ENCODE results near the gene SRGN.

Gene SRGN

DNA sequence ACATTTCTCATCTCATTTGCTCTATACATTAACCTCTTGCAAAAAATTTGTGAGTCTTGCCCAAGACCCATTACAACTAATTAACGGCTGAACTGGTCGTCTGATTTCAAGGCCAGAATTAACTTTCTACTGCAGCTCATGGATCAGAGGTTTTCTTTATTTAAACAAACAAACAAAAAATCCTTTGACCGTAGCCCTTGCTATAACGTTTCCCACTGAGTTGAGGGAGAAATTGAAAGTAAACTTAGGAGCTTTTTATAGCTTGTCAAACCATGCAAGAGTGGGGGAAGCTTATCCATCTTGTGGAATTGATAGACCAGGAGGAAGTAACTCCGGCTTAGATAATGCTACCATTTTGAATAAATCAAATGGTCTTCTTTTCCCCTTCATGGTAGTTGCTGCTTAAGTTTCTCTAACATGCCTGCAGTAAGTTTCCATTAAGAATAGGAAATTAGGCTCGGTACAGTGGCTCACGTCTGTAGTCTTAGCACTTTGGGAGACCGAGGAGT lies 3.3 kb downstream of the SRGN start:
- no peak for TF ChIP-seq EP300 (IDR thresholded peaks at IDR 0.05; ENCODE audit: borderline replicate concordance)
- TF ChIP-seq TCF12 (IDR thresholded peaks at IDR 0.05; ENCODE audit: low read depth) = no peak
- no peak for TF ChIP-seq NFIC (IDR thresholded peaks at IDR 0.05)
- TF ChIP-seq, protein P1, sequence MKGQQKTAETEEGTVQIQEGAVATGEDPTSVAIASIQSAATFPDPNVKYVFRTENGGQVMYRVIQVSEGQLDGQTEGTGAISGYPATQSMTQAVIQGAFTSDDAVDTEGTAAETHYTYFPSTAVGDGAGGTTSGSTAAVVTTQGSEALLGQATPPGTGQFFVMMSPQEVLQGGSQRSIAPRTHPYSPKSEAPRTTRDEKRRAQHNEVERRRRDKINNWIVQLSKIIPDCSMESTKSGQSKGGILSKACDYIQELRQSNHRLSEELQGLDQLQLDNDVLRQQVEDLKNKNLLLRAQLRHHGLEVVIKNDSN (IDR thresholded peaks at IDR 0.05) = no peak
- TF ChIP-seq TAF1 (IDR thresholded peaks at IDR 0.05; ENCODE audit: low read depth) = no peak
- no peak for TF ChIP-seq RAD21 (IDR thresholded peaks at IDR 0.05; ENCODE audit: low read depth)

DNA sequence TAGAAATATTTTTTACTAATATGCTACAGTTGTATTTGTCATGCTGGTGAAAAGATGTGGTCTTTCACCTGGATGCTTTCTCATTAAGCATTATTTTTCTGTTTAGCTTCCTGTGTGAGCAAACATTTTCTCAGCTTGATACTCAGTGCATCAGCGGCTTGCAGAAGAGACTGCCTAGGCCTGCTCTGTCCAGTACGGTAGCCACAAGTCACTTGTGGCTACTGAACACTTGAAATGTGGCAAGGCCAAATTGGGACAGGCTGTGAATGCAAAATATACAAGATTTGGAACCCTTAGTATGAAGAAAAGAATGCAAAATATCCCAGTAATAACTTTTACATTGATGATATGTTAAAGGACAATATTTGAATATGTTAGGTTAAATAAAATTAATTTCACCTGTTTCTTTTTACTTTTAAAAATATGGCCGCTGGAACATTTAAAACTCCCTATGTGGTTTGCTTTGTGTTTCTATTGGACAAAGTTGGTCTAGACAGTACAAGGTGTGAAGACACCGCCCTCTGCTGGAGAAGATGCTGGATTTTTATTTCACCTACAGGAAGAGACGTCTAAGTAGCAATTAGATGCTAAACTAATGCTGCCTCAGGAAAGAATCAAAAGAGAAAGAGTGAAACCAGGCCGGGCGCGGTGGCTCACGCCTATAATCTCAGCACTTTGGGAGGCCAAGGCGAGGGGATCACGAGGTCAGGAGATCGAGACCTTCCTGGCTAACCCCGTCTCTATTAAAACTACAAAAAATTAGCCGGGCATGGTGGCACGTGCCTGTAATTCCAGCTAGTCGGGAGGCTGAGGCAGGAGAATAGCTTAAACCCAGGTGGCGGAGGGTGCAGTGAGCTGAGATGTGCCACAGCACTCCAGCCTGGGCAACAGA lies 5.3 kb downstream of the SRGN start:
- TF ChIP-seq FOXM1 (IDR thresholded peaks at IDR 0.05; ENCODE audit: borderline replicate concordance, low read depth) = no peak
- peak; percentile 89 for TF ChIP-seq RAD21 (IDR thresholded peaks at IDR 0.05; ENCODE audit: low read depth)

DNA sequence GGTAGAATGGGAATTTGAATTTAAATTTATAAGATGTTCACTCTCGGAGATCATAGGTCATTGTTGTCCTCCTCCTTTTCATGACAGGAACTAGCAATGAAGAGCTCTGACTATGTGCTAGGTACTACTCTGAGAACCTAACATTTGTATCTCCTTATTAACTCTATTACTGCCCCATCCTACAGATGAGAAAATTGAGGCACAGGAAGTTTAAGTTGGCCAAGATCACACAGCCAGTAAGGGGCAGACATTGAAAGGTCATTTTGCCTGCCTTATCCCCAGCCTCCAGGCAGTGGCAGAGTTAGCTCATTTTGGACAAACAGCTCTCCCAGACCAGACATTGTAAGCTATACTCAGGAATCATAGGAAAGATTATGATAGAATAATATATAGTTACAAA lies 6.0 kb downstream of the SRGN start:
- no peak for TF ChIP-seq FOXM1 (IDR thresholded peaks at IDR 0.05; ENCODE audit: borderline replicate concordance, low read depth)
- TF ChIP-seq RAD21 (IDR thresholded peaks at IDR 0.05; ENCODE audit: low read depth) = peak; percentile 17
- TF ChIP-seq EP300 (IDR thresholded peaks at IDR 0.05; ENCODE audit: borderline replicate concordance) = no peak
- no peak for TF ChIP-seq NFIC (IDR thresholded peaks at IDR 0.05)
- TF ChIP-seq CEBPB (IDR thresholded peaks at IDR 0.05) = no peak
- TF ChIP-seq, protein P1 (IDR thresholded peaks at IDR 0.05) = no peak
- TF ChIP-seq ZBTB7A (IDR thresholded peaks at IDR 0.05; ENCODE audit: low read depth) = no peak

DNA sequence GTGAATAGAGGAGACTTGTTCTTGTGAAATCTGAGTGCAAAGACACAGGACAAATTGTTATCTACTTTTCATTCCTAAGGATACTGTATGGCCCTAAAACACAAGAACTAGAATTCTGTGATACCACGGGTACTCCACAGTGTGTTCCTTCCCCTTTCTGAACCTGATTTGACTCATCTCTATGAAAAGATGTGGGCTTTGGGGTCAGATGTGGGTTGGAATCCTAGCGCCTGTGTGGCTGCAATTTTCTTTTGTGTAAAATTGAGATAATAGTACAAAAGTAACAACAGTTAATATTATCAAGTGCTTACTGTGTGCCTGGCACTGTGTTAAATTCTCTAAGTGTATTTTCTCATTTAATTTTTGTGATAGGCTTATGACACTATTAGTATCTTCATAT lies 8.1 kb downstream of the SRGN start:
- TF ChIP-seq TAF1 (IDR thresholded peaks at IDR 0.05; ENCODE audit: low read depth) = no peak
- no peak for TF ChIP-seq RAD21 (IDR thresholded peaks at IDR 0.05; ENCODE audit: low read depth)
- no peak for TF ChIP-seq ZBTB7A (IDR thresholded peaks at IDR 0.05; ENCODE audit: low read depth)
- no peak for TF ChIP-seq EGR1 (IDR thresholded peaks at IDR 0.05)
- no peak for TF ChIP-seq CREB1 (IDR thresholded peaks at IDR 0.05; ENCODE audit: low read depth)
- TF ChIP-seq, protein P1 (IDR thresholded peaks at IDR 0.05) = no peak
- no peak for TF ChIP-seq FOXM1 (IDR thresholded peaks at IDR 0.05; ENCODE audit: borderline replicate concordance, low read depth)
- TF ChIP-seq EP300 (IDR thresholded peaks at IDR 0.05; ENCODE audit: borderline replicate concordance) = no peak
- TF ChIP-seq YY1 (IDR thresholded peaks at IDR 0.05; ENCODE audit: low read depth) = no peak
- TF ChIP-seq TCF12 (IDR thresholded peaks at IDR 0.05; ENCODE audit: low read depth) = no peak
- no peak for TF ChIP-seq CEBPB (IDR thresholded peaks at IDR 0.05)
- TF ChIP-seq, protein P2, sequence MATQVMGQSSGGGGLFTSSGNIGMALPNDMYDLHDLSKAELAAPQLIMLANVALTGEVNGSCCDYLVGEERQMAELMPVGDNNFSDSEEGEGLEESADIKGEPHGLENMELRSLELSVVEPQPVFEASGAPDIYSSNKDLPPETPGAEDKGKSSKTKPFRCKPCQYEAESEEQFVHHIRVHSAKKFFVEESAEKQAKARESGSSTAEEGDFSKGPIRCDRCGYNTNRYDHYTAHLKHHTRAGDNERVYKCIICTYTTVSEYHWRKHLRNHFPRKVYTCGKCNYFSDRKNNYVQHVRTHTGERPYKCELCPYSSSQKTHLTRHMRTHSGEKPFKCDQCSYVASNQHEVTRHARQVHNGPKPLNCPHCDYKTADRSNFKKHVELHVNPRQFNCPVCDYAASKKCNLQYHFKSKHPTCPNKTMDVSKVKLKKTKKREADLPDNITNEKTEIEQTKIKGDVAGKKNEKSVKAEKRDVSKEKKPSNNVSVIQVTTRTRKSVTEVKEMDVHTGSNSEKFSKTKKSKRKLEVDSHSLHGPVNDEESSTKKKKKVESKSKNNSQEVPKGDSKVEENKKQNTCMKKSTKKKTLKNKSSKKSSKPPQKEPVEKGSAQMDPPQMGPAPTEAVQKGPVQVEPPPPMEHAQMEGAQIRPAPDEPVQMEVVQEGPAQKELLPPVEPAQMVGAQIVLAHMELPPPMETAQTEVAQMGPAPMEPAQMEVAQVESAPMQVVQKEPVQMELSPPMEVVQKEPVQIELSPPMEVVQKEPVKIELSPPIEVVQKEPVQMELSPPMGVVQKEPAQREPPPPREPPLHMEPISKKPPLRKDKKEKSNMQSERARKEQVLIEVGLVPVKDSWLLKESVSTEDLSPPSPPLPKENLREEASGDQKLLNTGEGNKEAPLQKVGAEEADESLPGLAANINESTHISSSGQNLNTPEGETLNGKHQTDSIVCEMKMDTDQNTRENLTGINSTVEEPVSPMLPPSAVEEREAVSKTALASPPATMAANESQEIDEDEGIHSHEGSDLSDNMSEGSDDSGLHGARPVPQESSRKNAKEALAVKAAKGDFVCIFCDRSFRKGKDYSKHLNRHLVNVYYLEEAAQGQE (IDR thresholded peaks at IDR 0.05; ENCODE audit: low read depth) = no peak
- TF ChIP-seq TEAD4 (IDR thresholded peaks at IDR 0.05) = no peak
- TF ChIP-seq, protein P3, sequence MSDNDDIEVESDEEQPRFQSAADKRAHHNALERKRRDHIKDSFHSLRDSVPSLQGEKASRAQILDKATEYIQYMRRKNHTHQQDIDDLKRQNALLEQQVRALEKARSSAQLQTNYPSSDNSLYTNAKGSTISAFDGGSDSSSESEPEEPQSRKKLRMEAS (IDR thresholded peaks at IDR 0.05) = no peak
- no peak for TF ChIP-seq NFIC (IDR thresholded peaks at IDR 0.05)

DNA sequence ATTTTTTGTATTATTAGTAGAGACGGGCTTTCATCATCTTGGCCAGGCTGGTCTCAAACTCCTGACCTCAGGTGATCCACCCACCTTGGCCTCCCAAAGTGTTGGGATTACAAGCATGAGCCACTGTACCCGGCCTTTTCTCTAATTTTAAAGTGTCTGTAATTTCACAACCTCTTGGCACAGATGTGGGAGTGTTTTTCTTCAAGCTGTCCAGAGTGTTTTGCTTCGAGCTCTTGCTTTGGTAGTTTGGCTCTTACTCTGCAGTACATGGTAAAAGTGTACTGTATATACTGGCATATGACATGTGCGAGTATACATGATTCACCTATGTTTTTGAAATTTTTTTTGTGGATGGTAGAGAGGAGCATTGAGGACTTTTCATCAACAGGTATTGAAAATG lies 9.8 kb downstream of the SRGN start:
- TF ChIP-seq TAF1 (IDR thresholded peaks at IDR 0.05; ENCODE audit: low read depth) (no peak), EGR1 (IDR thresholded peaks at IDR 0.05) (no peak), TCF12 (IDR thresholded peaks at IDR 0.05; ENCODE audit: low read depth) (no peak), CEBPB (IDR thresholded peaks at IDR 0.05) (no peak), ZBTB7A (IDR thresholded peaks at IDR 0.05; ENCODE audit: low read depth) (no peak), FOXM1 (IDR thresholded peaks at IDR 0.05; ENCODE audit: borderline replicate concordance, low read depth) (no peak), RAD21 (IDR thresholded peaks at IDR 0.05; ENCODE audit: low read depth) (no peak), CREB1 (IDR thresholded peaks at IDR 0.05; ENCODE audit: low read depth) (no peak), EP300 (IDR thresholded peaks at IDR 0.05; ENCODE audit: borderline replicate concordance) (no peak), YY1 (IDR thresholded peaks at IDR 0.05; ENCODE audit: low read depth) (no peak)
- TF ChIP-seq, protein P1 (IDR thresholded peaks at IDR 0.05) = no peak
- TF ChIP-seq, protein P3 (IDR thresholded peaks at IDR 0.05) = no peak
- TF ChIP-seq, protein P2 (IDR thresholded peaks at IDR 0.05; ENCODE audit: low read depth) = no peak
